SU-DHL-6 (cell line): ENCODE data around the gene TMEM100.

Experiments used
- H2AFZ ChIP-seq: fragments of 200-600 bp; sonication (generic); 2 replicates; pipeline ENCODE4 v1.6.1; 2014; ENCODE audit warnings: low read depth, mild to moderate bottlenecking, moderate library complexity, mixed read lengths, antibody characterized with exemption, low read length; ENCODE audit not compliant: severe bottlenecking
- H3F3A ChIP-seq: fragments of 200-600 bp; shearing (Covaris generic); 2 replicates; pipeline ENCODE4 v1.6.0; 2016; ENCODE audit warnings: antibody characterized with exemption, mild to moderate bottlenecking; ENCODE audit not compliant: insufficient read depth
- H3K27ac ChIP-seq: fragments of 200-600 bp; sonication (generic); 2 replicates; pipeline ENCODE4 v1.5.1; 2016; ENCODE audit warnings: low read depth, mild to moderate bottlenecking, low read length, moderate library complexity, mixed read lengths
- H3K27me3 ChIP-seq: fragments of 200-600 bp; sonication (generic), shearing (Covaris generic); 2 replicates; pipeline ENCODE4 v1.6.0; 2014; ENCODE audit warnings: mild to moderate bottlenecking, low read length
- H3K36me3 ChIP-seq: fragments of 200-600 bp; sonication (generic); 2 replicates; pipeline ENCODE4 v1.6.1; 2014; ENCODE audit warnings: mild to moderate bottlenecking, low read length, mixed read lengths
- H3K4me2 ChIP-seq: fragments of 300-600, 200-600 bp; shearing (Covaris generic), sonication (generic); 2 replicates; pipeline ENCODE4 v1.6.0; 2014; ENCODE audit warnings: low read length, low read depth, mild to moderate bottlenecking; ENCODE audit not compliant: poor library complexity, severe bottlenecking
- H3K4me3 ChIP-seq: fragments of 200-600 bp; sonication (generic); 2 replicates; pipeline ENCODE4 v1.5.1; 2014; ENCODE audit warnings: antibody characterized with exemption, low read length, mild to moderate bottlenecking, mixed read lengths; ENCODE audit not compliant: insufficient read depth, poor library complexity, severe bottlenecking
- H3K79me2 ChIP-seq: fragments of 200-600 bp; sonication (generic); 2 replicates; pipeline ENCODE4 v1.6.1; 2014; ENCODE audit warnings: mild to moderate bottlenecking, low read length, moderate library complexity; ENCODE audit not compliant: insufficient read depth
- H3K9ac ChIP-seq: fragments of 200-600 bp; sonication (generic); 2 replicates; pipeline ENCODE4 v1.7.0; 2014; ENCODE audit warnings: mild to moderate bottlenecking, low read length
- H3K9me2 ChIP-seq: fragments of 200-600 bp; sonication (generic); replicated peaks from 2 replicates; pipeline ENCODE4 v1.6.1; 2014; ENCODE audit warnings: low read length; ENCODE audit not compliant: insufficient read depth
- H3K9me3 ChIP-seq: fragments of 200-600 bp; sonication (generic); 2 replicates; pipeline ENCODE4 v1.6.1; 2014; ENCODE audit warnings: low read length, mixed read lengths; ENCODE audit not compliant: insufficient read depth
- H4K20me1 ChIP-seq: fragments of 200-600 bp; sonication (generic); 2 replicates; pipeline ENCODE4 v1.6.1; 2014; ENCODE audit warnings: low read depth, mild to moderate bottlenecking, antibody characterized with exemption, low read length, moderate library complexity, mixed read lengths
- CTCF ChIP-seq: fragments of 200-600 bp; sonication (generic); IDR thresholded peaks from one replicate; pipeline ENCODE4 v1.5.1; 2017; ENCODE audit warnings: antibody characterized with exemption, mild to moderate bottlenecking, low read length, moderate library complexity; ENCODE audit not compliant: insufficient read depth, poor library complexity, severe bottlenecking
- EZH2phosphoT487 ChIP-seq: fragments of 200-600 bp; sonication (generic), shearing (Covaris generic); conservative IDR thresholded peaks from 2 replicates; pipeline ENCODE4 v1.6.1; 2018; ENCODE audit warnings: mild to moderate bottlenecking, antibody characterized with exemption, low read length, moderate library complexity, mixed read lengths

Gene TMEM100

GRCh38 chr17:55681342-55681700 lies 41.3 kb downstream of the TMEM100 start:
- H3K4me3 ChIP-seq: no peak overlapping the region
- no peak overlapping the region for H3K27ac ChIP-seq
- H3K9me2 ChIP-seq: no peaks in the 10 kb centered on the region
- H2AFZ ChIP-seq: no peak overlapping the region
- H3K4me2 ChIP-seq: no peak overlapping the region
- H3K27me3 ChIP-seq: no peaks in the 10 kb centered on the region
- no peaks in the 10 kb centered on the region for H3K79me2 ChIP-seq
- no peak overlapping the region for H3K9ac ChIP-seq
- TF ChIP-seq CTCF (no peak), EZH2phosphoT487 (no peak)
- no peaks in the 10 kb centered on the region for H3F3A ChIP-seq
- no peaks in the 10 kb centered on the region for H3K36me3 ChIP-seq
- no peaks in the 10 kb centered on the region for H4K20me1 ChIP-seq
- H3K9me3 ChIP-seq: no peaks in the 10 kb centered on the region

GRCh38 chr17:55680686-55681341 lies 41.9 kb downstream of the TMEM100 start:
- Histone ChIP-seq H3K9me2 (no peaks in the 10 kb centered on the region), H3K9me3 (no peaks in the 10 kb centered on the region), H4K20me1 (no peaks in the 10 kb centered on the region), H3K27me3 (no peaks in the 10 kb centered on the region), H3K36me3 (no peaks in the 10 kb centered on the region), H3K4me2 (no peak overlapping the region), H3K4me3 (no peak overlapping the region), H3K27ac (no peak overlapping the region), H3K79me2 (no peaks in the 10 kb centered on the region), H2AFZ (no peak overlapping the region), H3K9ac (no peak overlapping the region), H3F3A (no peaks in the 10 kb centered on the region)
- TF ChIP-seq EZH2phosphoT487: no peak
- no peak for TF ChIP-seq CTCF

GRCh38 chr17:55677446-55677845 lies 45.2 kb downstream of the TMEM100 start:
- Histone ChIP-seq H2AFZ (no peak overlapping the region), H3K9me3 (no peaks in the 10 kb centered on the region), H3K4me3 (no peak overlapping the region), H3K9me2 (no peaks in the 10 kb centered on the region), H3K4me2 (no peak overlapping the region), H3K36me3 (no peaks in the 10 kb centered on the region), H3K27ac (no peak overlapping the region), H3K79me2 (no peaks in the 10 kb centered on the region), H3F3A (no peaks in the 10 kb centered on the region), H3K9ac (no peak overlapping the region), H3K27me3 (no peaks in the 10 kb centered on the region), H4K20me1 (no peaks in the 10 kb centered on the region)
- TF ChIP-seq CTCF (no peak), EZH2phosphoT487 (no peak)
